SK-N-SH (cell line): ENCODE data around the gene TMPRSS13. TPM values are rescaled to one million over a fixed set of nuclear protein-coding genes. Genes with fewer than 3 reads are reported as not detected.

Experiments
- CTCF ChIA-PET: fragments of 300-600, 350-600 bp; formaldehyde crosslinking; extraction: SDS; loops from one replicate; lab custom pipeline; 2021; lab: Yijun Ruan, JAX
- POLR2A ChIA-PET: fragments of 350-600 bp; sonication (Branson Sonifier 250); formaldehyde crosslinking; extraction: SDS; loops from one replicate; lab custom pipeline; 2020; ENCODE audit warnings: antibody characterized with exemption, inconsistent platforms; lab: Yijun Ruan, JAX
- DNase-seq: peaks from one replicate; pipeline ENCODE4 v3.0.0; 2012
- H2AFZ ChIP-seq: fragments of 200-600 bp; sonication (generic); 2 replicates; pipeline ENCODE4 v1.8.1; 2016; ENCODE audit warnings: antibody characterized with exemption, mild to moderate bottlenecking, low read depth
- H3F3A ChIP-seq: fragments of 200-600 bp; sonication (generic); replicated peaks from 2 replicates; pipeline ENCODE3; 2016; ENCODE audit warnings: antibody characterized with exemption, mild to moderate bottlenecking; ENCODE audit not compliant: insufficient read depth
- H3K27ac ChIP-seq, 2 experiments: fragments of 200-500 bp in 1 of 2; fragments of 200-600 bp in 1 of 2; sonication (Bioruptor generic) in 1 of 2; sonication (generic), shearing (Covaris generic) in 1 of 2; 2 replicates each; pipeline versions ENCODE4 v1.5.1 to v1.6.1; 2014 to 2016; ENCODE audit warnings: low read depth in 2 of 2, inconsistent platforms in 1 of 2, low read length in 1 of 2, mild to moderate bottlenecking in 1 of 2, mixed read lengths in 1 of 2
- H3K27me3 ChIP-seq: fragments of 200-600 bp; sonication (generic), shearing (Covaris generic); 2 replicates; pipeline ENCODE4 v1.6.1; 2016; ENCODE audit warnings: mixed run types; ENCODE audit not compliant: insufficient read depth
- H3K36me3 ChIP-seq, 2 experiments: fragments of 200-500 bp in 1 of 2; fragments of 200-600 bp in 1 of 2; sonication (Bioruptor generic) in 1 of 2; sonication (generic) in 1 of 2; replicated peaks in 1 of 2; 2 replicates each; pipeline versions ENCODE3 to v1.5.1; 2014 to 2016; ENCODE audit warnings: low read length in 1 of 2, mild to moderate bottlenecking in 1 of 2; ENCODE audit not compliant: insufficient read depth in 2 of 2, control insufficient read depth in 1 of 2
- H3K4me1 ChIP-seq, 2 experiments: fragments of 200-500 bp in 1 of 2; fragments of 200-600 bp in 1 of 2; sonication (Bioruptor generic) in 1 of 2; sonication (generic), shearing (Covaris generic) in 1 of 2; 2 replicates each; pipeline versions ENCODE4 v1.5.1 to v1.6.1; 2014 to 2016; ENCODE audit warnings: low read depth in 1 of 2, low read length in 1 of 2, mixed run types in 1 of 2; ENCODE audit not compliant: insufficient read depth in 2 of 2, control insufficient read depth in 1 of 2
- H3K4me2 ChIP-seq: fragments of 200-600 bp; sonication (generic), shearing (Covaris generic); 2 replicates; pipeline ENCODE4 v1.6.1; 2017; ENCODE audit warnings: mixed run types
- H3K4me3 ChIP-seq, 2 experiments: fragments of 200-500 bp in 1 of 2; fragments of 200-600 bp in 1 of 2; sonication (Bioruptor generic) in 1 of 2; sonication (generic), shearing (Covaris generic) in 1 of 2; 2 replicates each; pipeline versions ENCODE4 v1.5.1 to v1.8.1; 2014 to 2016; ENCODE audit warnings: low read depth in 2 of 2, inconsistent platforms in 1 of 2, low read length in 1 of 2, mild to moderate bottlenecking in 1 of 2, mixed read lengths in 1 of 2, moderate library complexity in 1 of 2
- H3K79me2 ChIP-seq: fragments of 200-600 bp; sonication (generic); 2 replicates; pipeline ENCODE4 v1.8.1; 2017; ENCODE audit warnings: mild to moderate bottlenecking; ENCODE audit not compliant: insufficient read depth
- H3K9ac ChIP-seq: fragments of 200-600 bp; sonication (generic); 2 replicates; pipeline ENCODE4 v1.6.1; 2017; ENCODE audit warnings: mixed run types
- H3K9me2 ChIP-seq: fragments of 200-600 bp; sonication (generic); 2 replicates; pipeline ENCODE4 v1.6.1; 2017; ENCODE audit warnings: mixed run types
- H3K9me3 ChIP-seq: fragments of 200-600 bp; sonication (generic); 2 replicates; pipeline ENCODE4 v1.6.1; 2017; ENCODE audit warnings: mixed run types, mild to moderate bottlenecking, moderate library complexity
- H4K20me1 ChIP-seq: fragments of 200-600 bp; sonication (generic); 2 replicates; pipeline ENCODE4 v1.6.1; 2017; ENCODE audit warnings: mild to moderate bottlenecking, mixed run types; ENCODE audit not compliant: insufficient read depth
- CTCF ChIP-seq: fragments of 200-600 bp; sonication (generic); IDR thresholded peaks from 2 replicates; pipeline ENCODE4 v1.6.1; 2017; ENCODE audit warnings: antibody characterized with exemption, mild to moderate bottlenecking, moderate library complexity
- FOSL2 ChIP-seq: IDR thresholded peaks from 2 replicates; pipeline ENCODE4 v1.4.0; 2012; ENCODE audit warnings: low read depth, mild to moderate bottlenecking, moderate library complexity, borderline replicate concordance
- GATA2 ChIP-seq: sonication (generic); formaldehyde crosslinking; IDR thresholded peaks from 2 replicates; pipeline ENCODE4 v1.5.0; 2020; ENCODE audit warnings: mild to moderate bottlenecking, missing genetic modification reagents
- MEF2A ChIP-seq: IDR thresholded peaks from 2 replicates; pipeline ENCODE4 v1.4.0; 2012; ENCODE audit warnings: low read depth, borderline replicate concordance
- MXI1 ChIP-seq: IDR thresholded peaks from 2 replicates; pipeline ENCODE4 v1.6.1; 2012; ENCODE audit warnings: mild to moderate bottlenecking, low read depth, low read length, improper control_type of control experiment
- NFIC ChIP-seq: IDR thresholded peaks from 2 replicates; pipeline ENCODE4 v1.4.0; 2012; ENCODE audit warnings: borderline replicate concordance
- NRF1 ChIP-seq: IDR thresholded peaks from 2 replicates; pipeline ENCODE4 v1.6.1; 2012; ENCODE audit warnings: low read depth, mild to moderate bottlenecking, low read length
- PBX3 ChIP-seq: IDR thresholded peaks from 2 replicates; pipeline ENCODE4; 2012
- RAD21 ChIP-seq: IDR thresholded peaks from 2 replicates; pipeline ENCODE4 v1.6.1; 2012; ENCODE audit warnings: mild to moderate bottlenecking, low read length
- RCOR1 ChIP-seq: fragments of 150-350 bp; IDR thresholded peaks from 2 replicates; pipeline ENCODE4 v1.6.1; 2017; ENCODE audit warnings: antibody characterized with exemption, low read length
- REST ChIP-seq: IDR thresholded peaks from 2 replicates; pipeline ENCODE4 v1.6.1; 2012; ENCODE audit warnings: mild to moderate bottlenecking, low read depth, low read length, moderate library complexity
- RXRA ChIP-seq: IDR thresholded peaks from 2 replicates; pipeline ENCODE4 v1.4.0; 2012; ENCODE audit warnings: low read depth, mild to moderate bottlenecking, borderline replicate concordance
- SIN3A ChIP-seq: IDR thresholded peaks from 2 replicates; pipeline ENCODE4 v1.6.1; 2012; ENCODE audit warnings: low read depth, mild to moderate bottlenecking, low read length, moderate library complexity, borderline replicate concordance
- TAF1 ChIP-seq: IDR thresholded peaks from 2 replicates; pipeline ENCODE4 v1.6.1; 2012; ENCODE audit warnings: low read depth, mild to moderate bottlenecking, low read length, moderate library complexity, borderline replicate concordance
- TCF12 ChIP-seq: IDR thresholded peaks from 2 replicates; pipeline ENCODE4 v1.4.0; 2012
- TEAD4 ChIP-seq: IDR thresholded peaks from 2 replicates; pipeline ENCODE4 v1.4.0; 2012; ENCODE audit warnings: mild to moderate bottlenecking, borderline replicate concordance; ENCODE audit not compliant: insufficient read depth
- USF2 ChIP-seq: fragments of 150-350 bp; IDR thresholded peaks from 2 replicates; pipeline ENCODE4 v1.6.1; 2017; ENCODE audit warnings: antibody characterized with exemption, low read length, low read depth, borderline replicate concordance
- YY1 ChIP-seq: IDR thresholded peaks from 2 replicates; pipeline ENCODE4 v1.4.0; 2012; ENCODE audit warnings: low read depth, mild to moderate bottlenecking
- WGBS: methylation state at CpG from one replicate; pipeline ENCODE4 v1.1.6; 2017; ENCODE audit warnings: low lambda C conversion rate; 5-methylcytosine and 5-hydroxymethylcytosine counted together
- polyA plus RNA-seq, 3 experiments: library from polyadenylated mRNA; depleted of rRNA; stranded (reverse); fragments of >200 nt; gene quantifications; 2 replicates each; pipeline ENCODE4 v1.2.3, GENCODE V29; 2012

The TMPRSS13 gene
- polyA plus RNA-seq, 1 of the 3 experiments (the other 2 are of a cell fraction), result not detected

GRCh38 chr11:117855186-117855845 lies 73.9 kb downstream of the TMPRSS13 start:
- DNase-seq, result no peak
- ChIA-PET POLR2A (no interaction called here), CTCF (interaction anchor here (1.2 to 17.3 kb wide), 5 partner anchors 11 to 198 kb away, joined by 4 to 438 read pairs (median 6); no protein-coding TSS in a partner anchor)
- 0 out of 2 replicates have a peak, but pooled peaks cover 4% of the 10 kb centered on the region for H3K9me3 ChIP-seq
- WGBS, result 53% methylated on average over 11 of the region's 12 CpGs
- H3K79me2 ChIP-seq, result no peaks in the 10 kb centered on the region
- H3K9ac ChIP-seq, result no peak overlapping the region
- no peaks in the 10 kb centered on the region; the same call in 1 of the 2 replicates for H3K27me3 ChIP-seq
- H3K36me3 ChIP-seq, result no peaks in the 10 kb centered on the region
- no peaks in the 10 kb centered on the region for H3F3A ChIP-seq
- TF ChIP-seq REST (no peak), MXI1 (no peak), CTCF (no peak), GATA2 (CRISPR knock-in tag) (no peak), YY1 (no peak), TEAD4 (no peak), SIN3A (no peak), NRF1 (no peak), TAF1 (no peak)
- no peak overlapping the region for H3K27ac ChIP-seq
- no peak overlapping the region for H3K4me2 ChIP-seq
- no peak overlapping the region for H2AFZ ChIP-seq
- no peaks in the 10 kb centered on the region for H3K9me2 ChIP-seq
- H3K4me1 ChIP-seq, result no peaks in the 10 kb centered on the region; a peak in 1 of 4 replicates
- no peak overlapping the region for H3K4me3 ChIP-seq
- no peaks in the 10 kb centered on the region for H4K20me1 ChIP-seq

- Histone ChIP-seq H3K4me3 (no peak overlapping the region), H3K27ac (no peak overlapping the region), H4K20me1 (no peaks in the 10 kb centered on the region), H3F3A (no peaks in the 10 kb centered on the region), H3K79me2 (no peaks in the 10 kb centered on the region), H3K9me2 (no peaks in the 10 kb centered on the region), H2AFZ (no peak overlapping the region), H3K27me3 (no peaks in the 10 kb centered on the region; the same call in 1 of the 2 replicates), H3K36me3 (no peaks in the 10 kb centered on the region), H3K4me2 (no peak overlapping the region), H3K9ac (no peak overlapping the region), H3K4me1 (no peaks in the 10 kb centered on the region)
- POLR2A ChIA-PET, result no interaction called here
- no peak for DNase-seq
- no peak for TF ChIP-seq GATA2 (CRISPR knock-in tag)
- TF ChIP-seq RXRA, result no peak
- TF ChIP-seq SIN3A, result no peak
- no peak for TF ChIP-seq NFIC
- no peak for TF ChIP-seq FOSL2
- no peak for TF ChIP-seq PBX3
- TF ChIP-seq RAD21, result no peak
- no peak for TF ChIP-seq NRF1
- no peak for TF ChIP-seq MEF2A
- no peak for TF ChIP-seq YY1
- no peak for TF ChIP-seq USF2
- TF ChIP-seq RCOR1, result no peak
- no peak for TF ChIP-seq MXI1
- no peak for TF ChIP-seq TCF12
- TF ChIP-seq, all 33 proteins: peak for 0
- 0 out of 2 replicates have a peak, but pooled peaks cover 4% of the 10 kb centered on the region for H3K9me3 ChIP-seq
- CTCF ChIA-PET, result interaction anchor here (0.8 to 17.3 kb wide), 4 partner anchors 9 to 426 kb away, joined by 3 to 438 read pairs (median 12); no protein-coding TSS in a partner anchor
- WGBS, result 37% methylated on average over 3 of the region's 3 CpGs
Observed at GRCh38 chr11:117852309-117852708, 76.9 kb downstream of the TMPRSS13 start.
